ENCODE data around the gene TPTE2.
"Not testable (repeated sequence)": the region's sequence is repeated elsewhere in the genome, so short reads cannot be mapped to it uniquely, and the experiment has no call there.

Gene TPTE2

DNA sequence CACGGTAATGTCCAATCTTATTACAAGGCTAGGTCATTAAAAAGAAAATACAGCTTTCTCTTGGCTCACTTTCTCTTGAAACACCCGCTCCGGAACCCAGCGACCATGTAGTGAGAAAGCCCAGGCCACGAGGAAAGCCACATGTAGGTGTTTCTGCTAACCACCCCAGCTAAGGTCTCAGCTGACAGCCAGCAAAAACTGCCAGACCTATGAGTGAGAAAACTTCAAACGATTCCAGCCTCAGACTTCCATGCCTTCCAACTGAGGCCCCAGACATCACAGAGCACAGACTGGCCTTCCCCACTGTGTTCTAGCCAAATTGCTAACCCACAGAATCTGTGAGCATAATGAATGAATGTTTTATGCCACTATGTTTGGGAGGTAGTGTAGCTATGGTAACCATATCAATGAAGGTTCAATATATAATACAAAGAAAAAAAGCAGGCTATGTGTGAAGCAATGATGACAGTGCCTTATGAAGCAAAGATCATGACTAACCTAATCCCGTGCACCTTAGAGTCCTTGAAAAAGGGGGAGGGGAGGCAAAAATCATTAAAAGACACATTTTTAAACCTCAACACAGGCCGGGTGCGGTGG, 11.9 kb upstream of the TPTE2 start:
- in situ Hi-C loops (cut with HindIII; ENCODE audit: low pct_ligation_motif_present, low pct_unique_long_range_greater_than_20kb, low sequenced_read_pairs), result no loop called here
- no peak for DNase-seq

DNA sequence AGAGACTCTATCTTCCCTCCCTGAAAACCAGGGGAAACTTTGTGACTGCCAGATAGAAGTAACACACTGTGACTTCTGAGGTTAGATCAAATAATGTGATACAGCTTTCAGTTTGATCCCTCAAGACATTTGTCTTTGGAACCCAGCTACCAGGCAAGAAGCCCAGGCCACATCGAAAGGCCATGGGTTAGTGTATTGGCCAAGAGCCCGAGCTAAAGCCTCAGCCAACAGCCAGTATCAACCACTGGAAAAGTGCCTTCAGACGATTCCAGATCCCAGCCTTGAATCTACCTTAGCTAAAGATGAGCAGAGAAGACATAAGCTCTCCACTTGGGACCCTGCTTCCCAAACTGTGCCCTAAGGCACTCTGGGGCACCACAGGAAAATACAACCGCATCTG, 10.9 kb upstream of the TPTE2 start:
- no peak for DNase-seq
- in situ Hi-C loops (cut with HindIII; ENCODE audit: low pct_ligation_motif_present, low pct_unique_long_range_greater_than_20kb, low sequenced_read_pairs), result no loop called here

DNA sequence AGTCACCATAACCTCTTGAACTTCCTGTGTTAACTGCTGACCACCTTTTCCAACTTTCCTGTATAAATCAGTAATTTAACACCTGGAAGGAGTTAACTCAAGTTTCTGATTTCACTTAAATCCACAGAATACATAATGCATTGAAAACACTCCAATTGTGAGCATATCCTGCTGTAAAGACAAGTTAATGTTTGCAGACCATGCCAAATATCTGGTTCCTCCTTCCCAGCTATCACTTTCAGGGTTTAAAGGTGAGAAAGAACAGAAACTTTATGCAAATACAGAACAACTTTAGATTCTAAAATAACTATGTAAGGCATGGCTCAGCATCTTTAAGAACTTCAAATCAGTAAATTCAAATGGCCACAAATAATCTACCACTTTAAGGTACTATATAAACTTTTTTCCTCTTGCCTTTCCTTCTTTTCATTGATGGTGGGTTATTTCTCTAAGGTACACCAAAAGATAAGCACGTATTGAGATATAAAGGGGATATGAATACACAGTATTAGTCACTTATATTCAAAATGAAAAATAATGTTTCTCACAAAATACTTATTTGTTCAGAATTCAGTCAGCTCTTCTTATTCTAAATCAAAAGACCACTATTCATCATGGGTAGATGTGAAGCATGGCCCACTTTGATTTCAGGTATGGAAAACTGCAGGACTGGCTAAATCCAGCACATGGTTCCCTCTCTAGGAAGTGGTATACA, 6.6 kb upstream of the TPTE2 start:
- DNase-seq, result no peak
- in situ Hi-C loops (cut with HindIII; ENCODE audit: low pct_ligation_motif_present, low pct_unique_long_range_greater_than_20kb, low sequenced_read_pairs), result no loop called here

DNA sequence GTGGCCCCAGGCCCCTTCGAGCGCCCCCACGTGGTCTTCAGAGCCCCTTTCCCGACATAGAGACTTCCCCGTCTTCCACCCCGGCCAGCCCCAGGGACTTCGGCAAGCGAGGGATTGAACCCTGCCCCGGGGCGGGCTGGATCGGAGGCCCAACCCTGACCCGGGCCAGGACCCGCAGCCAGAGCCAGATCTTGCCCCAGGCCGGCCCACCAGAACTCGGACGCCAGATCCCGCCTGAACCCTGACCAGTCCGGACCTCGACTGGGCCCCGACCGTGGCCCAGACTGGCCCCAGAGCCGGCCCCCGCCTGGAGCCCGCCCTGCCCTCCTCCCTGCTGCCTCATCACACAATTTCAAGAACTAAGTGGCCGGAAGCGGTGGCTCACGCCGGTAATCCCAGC, 253 bp upstream of the TPTE2 start:
- DNase-seq, result no peak
- in situ Hi-C loops (cut with HindIII; ENCODE audit: low pct_ligation_motif_present, low pct_unique_long_range_greater_than_20kb, low sequenced_read_pairs), result no loop called here

DNA sequence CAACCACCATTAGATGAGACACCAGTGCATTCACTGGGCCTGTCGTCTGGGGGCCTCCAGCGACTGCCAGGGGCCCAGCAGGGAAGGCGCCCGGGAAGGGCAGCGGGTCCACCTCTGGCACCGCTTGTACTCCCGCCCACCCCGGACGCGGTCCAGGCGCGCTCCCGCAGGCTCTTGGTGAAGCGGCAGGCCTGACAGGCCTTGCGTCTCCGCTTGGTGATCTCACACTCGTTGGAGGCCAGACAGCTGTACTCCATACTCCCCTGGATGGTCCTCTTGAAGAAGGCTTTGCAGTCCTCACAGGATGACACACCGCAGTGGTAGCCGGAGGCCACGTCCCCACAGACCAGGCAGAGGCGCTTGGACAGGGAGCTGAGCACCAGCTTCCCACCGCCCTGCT, 660 bp downstream of the TPTE2 start:
- in situ Hi-C loops (cut with HindIII; ENCODE audit: low pct_ligation_motif_present, low pct_unique_long_range_greater_than_20kb, low sequenced_read_pairs), result not testable (repeated sequence)

DNA sequence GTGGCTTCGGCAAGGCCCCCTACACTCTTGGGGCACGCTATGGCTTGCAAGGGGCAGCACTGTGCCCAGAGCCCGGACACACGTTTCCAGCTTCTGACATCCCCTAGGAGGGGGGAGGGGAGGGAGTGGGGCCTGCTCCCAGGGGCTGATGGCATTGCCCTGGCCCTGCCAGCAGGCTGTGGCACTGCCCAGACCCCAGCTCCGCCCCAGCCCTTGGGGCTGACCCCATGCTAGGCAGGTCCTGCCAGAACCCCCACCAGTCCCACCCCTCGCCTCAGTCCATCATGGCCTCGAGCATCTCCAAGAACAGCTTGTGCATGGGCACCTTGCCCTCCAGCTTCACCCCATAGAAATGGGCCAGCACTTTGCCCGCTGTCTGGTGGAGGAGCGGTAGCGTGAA, 1.6 kb downstream of the TPTE2 start:
- DNase-seq; in situ Hi-C loops (cut with HindIII; ENCODE audit: low pct_ligation_motif_present, low pct_unique_long_range_greater_than_20kb, low sequenced_read_pairs): not testable (repeated sequence)

More for the DNA sequence above, 660 bp downstream of the TPTE2 start:
- not testable (repeated sequence) for DNase-seq

DNA sequence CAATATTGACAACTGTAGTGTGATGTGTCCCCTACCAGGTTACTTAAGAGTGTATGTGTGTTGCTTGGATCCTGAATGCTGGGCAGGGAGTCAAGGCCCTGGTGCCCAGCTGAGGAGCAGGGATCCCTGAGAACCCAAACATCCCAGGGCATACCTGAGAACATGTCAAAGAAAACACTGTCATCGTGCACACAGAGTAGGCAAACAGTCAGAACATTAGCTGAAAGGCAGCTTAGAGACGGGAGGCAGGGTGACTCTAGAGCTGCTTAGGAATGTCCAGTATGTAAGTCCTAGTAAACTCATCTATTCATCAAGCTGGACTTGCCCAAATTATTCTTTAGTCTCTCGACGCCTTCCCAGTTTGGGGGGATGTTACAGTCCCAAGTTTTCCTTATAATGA, 4.0 kb downstream of the TPTE2 start:
- DNase-seq; in situ Hi-C loops (cut with HindIII; ENCODE audit: low pct_ligation_motif_present, low pct_unique_long_range_greater_than_20kb, low sequenced_read_pairs): not testable (repeated sequence)

DNA sequence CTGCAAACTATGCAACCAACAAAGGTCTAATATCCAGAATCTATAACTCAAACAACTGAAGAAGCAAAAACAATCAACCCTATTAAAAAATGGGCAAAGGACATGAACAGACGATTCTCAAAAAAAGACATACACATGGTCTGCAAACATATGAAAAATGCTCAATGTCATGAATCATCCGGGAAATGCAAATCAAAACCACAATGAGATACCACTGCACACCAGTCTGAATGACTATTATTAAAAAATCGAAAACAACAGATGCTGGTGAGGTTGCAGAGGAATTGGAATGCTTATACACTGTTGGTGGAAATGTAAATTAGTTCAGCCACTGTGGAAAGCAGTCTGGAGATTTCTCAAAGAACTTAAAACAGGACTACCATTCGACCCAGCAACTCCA, 12.1 kb downstream of the TPTE2 start:
- in situ Hi-C loops (cut with HindIII; ENCODE audit: low pct_ligation_motif_present, low pct_unique_long_range_greater_than_20kb, low sequenced_read_pairs); DNase-seq: not testable (repeated sequence)

DNA sequence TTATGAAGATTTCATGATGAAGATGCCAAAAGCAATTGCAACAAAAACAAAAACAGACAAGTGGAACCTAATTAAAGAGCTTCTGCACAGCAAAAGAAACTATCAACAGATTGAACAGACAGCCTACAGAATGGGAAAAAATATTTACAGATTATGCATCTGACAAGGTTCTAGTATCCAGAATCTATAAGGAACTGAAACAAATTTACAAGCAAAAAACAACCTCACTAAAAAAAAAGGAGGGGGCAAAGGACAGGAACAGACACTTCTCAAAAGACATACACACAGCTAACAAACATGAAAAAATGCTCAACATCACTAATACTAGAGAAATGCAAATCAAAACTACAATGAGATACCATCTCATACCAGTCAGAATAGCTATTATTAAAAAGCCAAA, 35.7 kb downstream of the TPTE2 start:
- in situ Hi-C loops (cut with HindIII; ENCODE audit: low pct_ligation_motif_present, low pct_unique_long_range_greater_than_20kb, low sequenced_read_pairs); DNase-seq: not testable (repeated sequence)

DNA sequence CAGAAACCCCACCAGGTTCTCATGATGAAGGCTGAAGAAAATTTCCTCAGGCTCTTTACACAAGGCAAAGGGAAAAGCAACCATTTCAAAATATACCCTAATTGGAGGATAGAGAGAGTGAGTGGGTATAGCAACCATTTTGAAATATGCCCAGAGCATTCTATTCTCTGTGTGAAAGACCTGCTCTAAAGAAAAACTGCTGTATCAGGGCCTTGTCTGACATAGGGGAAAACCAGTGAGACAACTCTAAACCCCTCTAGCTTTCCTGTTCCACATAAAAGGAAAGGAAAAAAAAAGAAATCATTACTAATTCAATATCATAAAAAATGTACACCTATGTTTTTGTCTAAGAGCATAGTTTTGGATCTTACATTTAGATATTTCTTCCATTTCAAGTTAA, 42.3 kb downstream of the TPTE2 start:
- in situ Hi-C loops (cut with HindIII; ENCODE audit: low pct_ligation_motif_present, low pct_unique_long_range_greater_than_20kb, low sequenced_read_pairs), result no loop called here

DNA sequence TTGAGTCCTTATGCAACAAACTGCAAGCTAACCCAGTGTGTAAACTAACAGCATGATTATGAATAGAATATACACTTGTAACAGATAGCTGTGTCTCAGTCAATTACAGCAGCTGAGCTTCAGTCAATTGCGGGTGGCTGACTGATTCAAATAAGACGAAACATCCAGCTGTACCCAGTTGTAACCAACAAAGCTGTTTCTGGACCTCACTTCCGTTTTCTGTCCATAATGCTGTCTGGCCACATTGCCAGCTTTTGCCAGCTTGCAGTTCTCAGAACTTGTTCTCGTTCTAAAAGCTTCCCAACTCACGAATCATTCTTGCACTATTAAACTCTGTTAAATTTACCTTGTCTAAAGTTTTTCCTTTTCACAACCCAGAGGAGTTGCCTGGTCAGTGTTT, 53.7 kb downstream of the TPTE2 start:
- DNase-seq; in situ Hi-C loops (cut with HindIII; ENCODE audit: low pct_ligation_motif_present, low pct_unique_long_range_greater_than_20kb, low sequenced_read_pairs): not testable (repeated sequence)

More for the DNA sequence above, 42.3 kb downstream of the TPTE2 start:
- no peak for DNase-seq

DNA sequence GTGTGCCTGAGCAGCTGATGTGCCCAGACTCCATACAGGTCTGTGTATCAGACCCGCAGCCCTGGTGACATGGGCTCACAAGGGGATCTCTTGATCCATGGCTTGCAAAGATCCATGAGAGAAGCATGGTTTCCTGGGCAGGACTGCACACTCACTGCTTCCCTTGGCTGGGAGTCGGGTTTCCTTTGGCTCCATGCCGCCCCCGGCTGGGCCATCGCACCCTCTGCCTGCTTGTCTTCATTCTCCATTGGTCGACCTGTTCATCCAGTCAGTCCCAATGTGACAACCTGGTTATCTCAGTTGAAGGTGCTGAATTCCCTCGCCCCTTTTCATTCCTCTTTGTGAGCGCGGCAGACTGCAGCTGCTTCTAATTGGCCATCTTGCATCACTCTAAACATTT, 101.2 kb downstream of the TPTE2 start:
- in situ Hi-C loops (cut with HindIII; ENCODE audit: low pct_ligation_motif_present, low pct_unique_long_range_greater_than_20kb, low sequenced_read_pairs); DNase-seq: not testable (repeated sequence)

DNA sequence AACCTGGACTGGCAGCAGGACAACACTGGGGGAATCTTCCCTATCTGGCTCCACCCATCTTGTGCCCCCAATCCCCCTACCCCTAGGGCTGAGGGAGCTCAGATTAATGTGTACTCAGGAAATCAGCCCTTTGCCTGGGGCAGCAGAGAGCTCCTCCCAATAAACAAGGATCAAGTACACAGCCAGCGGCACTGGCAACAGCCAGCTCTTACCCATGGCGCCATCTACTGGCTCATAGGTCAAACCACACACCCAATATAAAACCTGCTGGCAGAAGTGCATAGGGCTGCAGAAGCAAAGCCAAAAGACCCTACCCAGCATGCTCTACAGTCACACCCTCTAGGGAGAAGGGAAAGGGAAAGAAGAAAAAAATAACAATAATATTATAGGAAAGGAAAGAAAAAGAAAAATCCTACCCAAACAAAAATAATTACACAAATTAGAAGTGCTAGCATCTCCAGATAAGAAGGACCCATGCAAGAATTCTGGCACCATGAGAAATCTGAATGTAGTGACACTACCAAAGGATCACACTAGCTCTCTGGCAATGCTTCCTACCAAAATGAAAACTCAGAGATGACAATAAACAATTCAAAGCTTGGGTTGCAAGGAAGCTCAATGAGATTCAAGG, 122.2 kb downstream of the TPTE2 start:
- in situ Hi-C loops (cut with HindIII; ENCODE audit: low pct_ligation_motif_present, low pct_unique_long_range_greater_than_20kb, low sequenced_read_pairs), result not testable (repeated sequence)
- peak; percentile 35 for DNase-seq

DNA sequence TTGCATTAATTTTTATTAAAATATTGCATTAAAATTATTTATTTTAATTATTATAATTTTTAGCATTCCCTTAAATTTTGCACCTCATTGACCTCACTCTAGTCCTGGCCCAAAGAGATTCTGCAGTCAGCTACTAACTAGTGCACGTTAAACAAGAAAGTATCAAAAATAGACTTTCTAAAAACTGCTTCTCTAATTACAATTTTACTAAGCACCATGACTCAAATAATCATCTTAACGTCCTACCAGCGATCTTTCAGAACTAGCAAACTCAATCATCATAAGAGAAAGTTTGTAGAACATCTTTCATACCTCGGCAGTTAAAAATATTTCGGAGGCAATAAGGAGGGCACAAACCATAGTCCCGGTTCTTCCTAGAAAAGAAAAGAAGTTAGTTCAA, 123.6 kb downstream of the TPTE2 start:
- in situ Hi-C loops (cut with HindIII; ENCODE audit: low pct_ligation_motif_present, low pct_unique_long_range_greater_than_20kb, low sequenced_read_pairs); DNase-seq: not testable (repeated sequence)

DNA sequence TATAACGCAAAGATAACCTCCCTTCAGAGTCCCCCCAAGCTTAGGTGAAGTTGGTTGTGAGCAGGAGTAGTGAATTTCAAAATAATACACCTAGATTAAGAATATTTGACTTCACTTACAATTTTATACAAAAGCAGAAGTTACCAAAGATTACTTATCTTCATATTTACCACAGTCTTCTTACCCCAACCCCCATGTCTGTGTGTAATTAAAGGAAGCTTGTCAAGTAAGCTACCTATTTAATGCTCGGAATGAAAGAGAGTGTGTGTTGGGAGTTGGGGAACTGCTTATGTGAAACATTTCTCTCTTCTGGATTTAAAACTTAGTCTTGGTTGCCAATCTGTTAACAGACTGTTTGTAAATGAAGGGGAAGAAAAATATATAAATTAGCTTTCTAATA, 139.1 kb downstream of the TPTE2 start:
- DNase-seq; in situ Hi-C loops (cut with HindIII; ENCODE audit: low pct_ligation_motif_present, low pct_unique_long_range_greater_than_20kb, low sequenced_read_pairs): not testable (repeated sequence)

DNA sequence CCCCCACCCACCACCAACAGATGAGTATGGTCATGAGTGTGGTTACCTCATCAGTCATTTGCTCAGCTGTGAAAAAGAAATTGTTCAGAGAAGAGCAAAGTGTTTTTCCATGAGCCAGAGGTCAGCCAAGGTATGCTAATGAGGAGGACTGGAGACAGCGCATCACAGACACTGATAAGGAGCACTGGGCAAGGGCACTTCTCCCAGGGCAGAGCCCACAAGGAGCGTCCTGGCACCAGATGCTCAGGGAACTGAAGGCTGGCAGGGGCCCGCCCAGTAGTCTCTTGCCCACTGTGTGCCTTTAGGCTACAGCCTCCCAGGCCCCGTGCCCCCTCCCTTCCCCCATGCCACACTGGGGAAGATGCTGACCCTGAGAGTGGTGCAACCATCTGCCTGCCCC, 148.8 kb downstream of the TPTE2 start:
- in situ Hi-C loops (cut with HindIII; ENCODE audit: low pct_ligation_motif_present, low pct_unique_long_range_greater_than_20kb, low sequenced_read_pairs); DNase-seq: not testable (repeated sequence)

DNA sequence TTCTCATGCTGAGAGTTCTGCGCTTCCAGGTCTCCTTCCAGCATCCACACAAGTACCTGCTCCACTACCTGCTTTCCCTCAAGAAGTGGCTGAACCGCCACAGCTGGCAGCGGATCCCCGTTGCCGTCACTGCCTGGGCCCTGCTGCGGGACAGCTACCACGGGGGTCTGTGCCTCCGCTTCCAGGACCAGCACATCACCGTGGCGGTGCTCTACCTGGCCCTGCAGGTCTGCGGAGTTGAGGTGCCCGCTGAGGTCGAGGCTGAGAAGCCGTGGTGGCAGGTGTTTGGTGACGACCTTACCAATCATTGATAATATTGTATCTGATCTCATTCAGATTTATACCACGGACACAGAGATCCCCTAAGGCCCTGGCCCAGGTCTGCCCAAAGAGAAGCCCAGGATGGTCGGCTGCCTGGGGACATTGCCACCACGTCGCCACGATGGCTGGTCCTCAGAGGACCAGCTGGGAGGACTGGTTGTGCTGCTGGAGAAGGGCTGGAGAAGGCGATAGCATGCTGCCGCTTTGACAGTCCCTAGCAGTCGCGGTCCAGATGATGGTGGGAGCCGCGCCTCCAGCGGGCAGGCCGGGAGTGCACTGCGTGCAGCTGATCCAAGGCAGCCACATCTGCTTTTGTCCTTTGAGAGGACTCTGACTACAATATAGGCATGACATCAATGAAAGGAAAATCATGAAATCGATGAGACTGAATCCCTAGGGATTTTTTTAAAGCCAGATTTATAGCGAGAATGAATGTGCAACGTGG, 178.4 kb downstream of the TPTE2 start:
- DNase-seq; in situ Hi-C loops (cut with HindIII; ENCODE audit: low pct_ligation_motif_present, low pct_unique_long_range_greater_than_20kb, low sequenced_read_pairs): not testable (repeated sequence)

DNA sequence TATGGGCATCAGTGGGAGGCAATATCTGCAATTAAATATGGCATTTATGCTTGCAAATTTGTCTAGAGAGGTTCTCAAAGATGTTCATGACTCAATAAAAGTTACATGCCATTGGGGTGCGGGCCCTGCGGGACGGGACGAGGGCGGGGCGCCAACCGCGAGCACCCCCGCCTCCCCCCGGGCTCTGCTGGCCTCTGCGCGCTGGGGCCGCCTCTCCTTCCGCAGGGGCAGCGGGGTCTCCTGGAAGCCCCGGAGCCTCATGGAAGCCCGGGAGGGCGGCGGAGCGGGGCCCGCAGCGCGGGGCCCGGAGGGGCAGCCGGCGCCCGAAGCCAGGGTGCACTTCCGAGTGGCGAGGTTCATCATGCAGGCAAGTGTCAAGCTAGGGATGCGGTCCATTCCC, 179.2 kb downstream of the TPTE2 start:
- no peak for DNase-seq
- in situ Hi-C loops (cut with HindIII; ENCODE audit: low pct_ligation_motif_present, low pct_unique_long_range_greater_than_20kb, low sequenced_read_pairs), result no loop called here

Data from ACHN (cell line).